Measurements from ENCODE around the gene CIAO1.

- TF ChIP-seq, protein P1, sequence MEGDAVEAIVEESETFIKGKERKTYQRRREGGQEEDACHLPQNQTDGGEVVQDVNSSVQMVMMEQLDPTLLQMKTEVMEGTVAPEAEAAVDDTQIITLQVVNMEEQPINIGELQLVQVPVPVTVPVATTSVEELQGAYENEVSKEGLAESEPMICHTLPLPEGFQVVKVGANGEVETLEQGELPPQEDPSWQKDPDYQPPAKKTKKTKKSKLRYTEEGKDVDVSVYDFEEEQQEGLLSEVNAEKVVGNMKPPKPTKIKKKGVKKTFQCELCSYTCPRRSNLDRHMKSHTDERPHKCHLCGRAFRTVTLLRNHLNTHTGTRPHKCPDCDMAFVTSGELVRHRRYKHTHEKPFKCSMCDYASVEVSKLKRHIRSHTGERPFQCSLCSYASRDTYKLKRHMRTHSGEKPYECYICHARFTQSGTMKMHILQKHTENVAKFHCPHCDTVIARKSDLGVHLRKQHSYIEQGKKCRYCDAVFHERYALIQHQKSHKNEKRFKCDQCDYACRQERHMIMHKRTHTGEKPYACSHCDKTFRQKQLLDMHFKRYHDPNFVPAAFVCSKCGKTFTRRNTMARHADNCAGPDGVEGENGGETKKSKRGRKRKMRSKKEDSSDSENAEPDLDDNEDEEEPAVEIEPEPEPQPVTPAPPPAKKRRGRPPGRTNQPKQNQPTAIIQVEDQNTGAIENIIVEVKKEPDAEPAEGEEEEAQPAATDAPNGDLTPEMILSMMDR (conservative IDR thresholded peaks at IDR 0.05; ENCODE audit: low read depth, low read length) = no peak
- TF ChIP-seq MAFK (IDR thresholded peaks at IDR 0.05; ENCODE audit: low read depth, low read length) (no peak), CEBPB (IDR thresholded peaks at IDR 0.05; ENCODE audit: low read depth, low read length) (no peak), POLR2A (IDR thresholded peaks at IDR 0.05; ENCODE audit: low read depth, low read length) (no peak), RAD21 (IDR thresholded peaks at IDR 0.05; ENCODE audit: low read length) (no peak), ELK1 (IDR thresholded peaks at IDR 0.05; ENCODE audit: borderline replicate concordance, low read depth, low read length) (no peak), RCOR1 (IDR thresholded peaks at IDR 0.05; ENCODE audit: insufficient replicate concordance, low read length) (no peak), FOS (IDR thresholded peaks at IDR 0.05; ENCODE audit: low read depth, low read length) (no peak), RFX5 (IDR thresholded peaks at IDR 0.05; ENCODE audit: low read depth, low read length) (no peak), SMC3 (IDR thresholded peaks at IDR 0.05; ENCODE audit: low read depth, low read length) (no peak)
Observed at GRCh38 chr2:96239091-96239490, 26.9 kb upstream of the CIAO1 start.

Measured in IMR-90 (cell line).